ENCODE measurements around the gene VPS39. TPM values are rescaled to one million over a fixed set of nuclear protein-coding genes. Genes with fewer than 3 reads are reported as not detected.

Gene VPS39
- total and polyA plus RNA-seq, 12 donors = 24.9 to 55.0 (median 48.9) TPM

DNA sequence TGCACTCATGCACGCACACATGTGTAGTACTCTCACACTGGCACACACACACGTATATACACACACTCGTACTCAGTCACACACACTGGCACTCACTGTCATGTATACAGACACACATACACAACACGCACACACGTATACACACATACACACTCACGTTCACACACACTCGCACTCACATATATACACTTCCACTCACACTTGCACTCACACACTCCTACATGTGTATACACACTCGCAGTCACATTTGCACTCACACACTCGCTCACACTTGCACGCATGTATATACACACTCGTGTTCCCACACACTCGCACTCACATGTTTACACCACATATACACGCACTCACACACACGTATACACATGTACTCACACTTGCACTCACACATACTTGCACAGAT, 53.1 kb downstream of the VPS39 start:
- Histone ChIP-seq H3K9me3 (no peaks in the 10 kb centered on the region), H3K4me1 (peaks cover 6 to 51% (median 25%) of the 10 kb centered on the region in 9 donors), H3K27ac (no peak overlapping the region), H3K4me3 (no peak overlapping the region), H3K27me3 (no peaks in the 10 kb centered on the region), H3K36me3 (peaks cover 0 to 16% (median 4%) of the 10 kb centered on the region in 9 donors)
- TF ChIP-seq, protein P1, sequence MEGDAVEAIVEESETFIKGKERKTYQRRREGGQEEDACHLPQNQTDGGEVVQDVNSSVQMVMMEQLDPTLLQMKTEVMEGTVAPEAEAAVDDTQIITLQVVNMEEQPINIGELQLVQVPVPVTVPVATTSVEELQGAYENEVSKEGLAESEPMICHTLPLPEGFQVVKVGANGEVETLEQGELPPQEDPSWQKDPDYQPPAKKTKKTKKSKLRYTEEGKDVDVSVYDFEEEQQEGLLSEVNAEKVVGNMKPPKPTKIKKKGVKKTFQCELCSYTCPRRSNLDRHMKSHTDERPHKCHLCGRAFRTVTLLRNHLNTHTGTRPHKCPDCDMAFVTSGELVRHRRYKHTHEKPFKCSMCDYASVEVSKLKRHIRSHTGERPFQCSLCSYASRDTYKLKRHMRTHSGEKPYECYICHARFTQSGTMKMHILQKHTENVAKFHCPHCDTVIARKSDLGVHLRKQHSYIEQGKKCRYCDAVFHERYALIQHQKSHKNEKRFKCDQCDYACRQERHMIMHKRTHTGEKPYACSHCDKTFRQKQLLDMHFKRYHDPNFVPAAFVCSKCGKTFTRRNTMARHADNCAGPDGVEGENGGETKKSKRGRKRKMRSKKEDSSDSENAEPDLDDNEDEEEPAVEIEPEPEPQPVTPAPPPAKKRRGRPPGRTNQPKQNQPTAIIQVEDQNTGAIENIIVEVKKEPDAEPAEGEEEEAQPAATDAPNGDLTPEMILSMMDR (IDR thresholded peaks at IDR 0.05) = no peak
- ATAC-seq (no peak), DNase-seq (no peak)
- intact Hi-C loops (cut with DNase I) = no loop called here
- 96% methylated on average over 14 of the region's 14 CpGs for WGBS, 2 donors

DNA sequence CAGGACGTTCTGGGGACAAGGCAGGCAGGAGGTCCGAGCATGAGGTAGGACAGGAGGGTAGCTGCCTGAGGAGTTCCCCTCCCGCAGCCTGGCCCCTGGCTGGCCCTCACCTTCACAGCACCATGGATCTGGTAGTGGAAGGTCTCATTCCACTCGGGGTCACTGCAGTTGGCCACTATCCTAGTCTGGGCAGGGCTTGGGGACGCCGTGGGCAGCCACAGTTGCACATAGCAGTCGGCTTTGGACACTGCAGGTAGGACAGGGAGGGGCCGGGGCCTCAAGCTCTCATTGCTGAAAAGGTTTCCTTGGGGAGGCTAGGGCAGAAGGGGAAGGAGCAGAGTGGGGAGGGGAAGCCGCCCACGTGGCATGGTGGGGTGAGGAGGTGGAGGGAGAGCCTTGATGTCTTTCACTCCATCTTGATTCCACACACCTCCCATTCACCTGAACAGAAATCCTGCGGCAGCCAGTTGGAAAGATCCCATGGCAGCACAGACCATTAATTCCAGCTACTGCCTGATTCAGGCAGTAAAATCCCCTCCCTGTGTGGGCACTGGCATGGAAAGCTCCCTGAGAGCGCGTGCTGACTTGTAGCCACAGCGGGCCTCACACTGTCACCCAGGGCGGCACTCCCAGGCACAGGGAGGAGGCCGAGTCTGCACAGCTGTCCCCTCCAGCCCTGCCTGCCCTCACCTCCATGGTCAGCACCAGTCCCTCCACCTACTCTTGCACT, 53.7 kb downstream of the VPS39 start:
- ATAC-seq = no peak
- H3K27ac ChIP-seq = no peak overlapping the region
- H3K36me3 ChIP-seq = peaks cover 0 to 10% (median 0%) of the 10 kb centered on the region in 9 donors
- no peak for DNase-seq
- WGBS, 2 donors = 75 to 79% methylated on average over 16 of the region's 16 CpGs
- intact Hi-C loops (cut with DNase I) = no loop called here
- peaks cover 6 to 46% (median 24%) of the 10 kb centered on the region in 9 donors for H3K4me1 ChIP-seq
- H3K27me3 ChIP-seq = no peaks in the 10 kb centered on the region
- H3K4me3 ChIP-seq = no peak overlapping the region
- TF ChIP-seq, protein P1 (IDR thresholded peaks at IDR 0.05) = no peak
- H3K9me3 ChIP-seq = no peaks in the 10 kb centered on the region

DNA sequence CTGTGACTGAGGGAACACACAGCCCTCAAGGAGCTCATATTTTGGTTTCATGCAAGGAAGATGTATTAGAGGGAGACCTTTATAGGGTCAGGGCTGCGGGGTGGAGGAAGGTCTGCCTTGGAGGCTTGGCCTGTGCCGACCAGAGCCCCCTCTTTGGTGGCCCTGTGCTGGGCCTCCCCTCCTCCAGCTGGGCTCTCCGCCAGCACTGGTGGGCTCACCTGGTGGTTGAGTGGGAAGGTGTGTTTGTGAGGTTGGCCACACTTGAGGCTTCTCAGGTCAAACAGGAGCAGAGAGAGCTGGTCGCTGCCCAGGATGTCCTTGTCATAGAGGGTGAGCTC, 54.3 kb downstream of the VPS39 start:
- Histone ChIP-seq H3K4me3 (no peak overlapping the region), H3K4me1 (peaks cover 3 to 42% (median 19%) of the 10 kb centered on the region in 9 donors), H3K36me3 (peaks cover 0 to 4% (median 0%) of the 10 kb centered on the region in 9 donors), H3K9me3 (no peaks in the 10 kb centered on the region), H3K27ac (no peak overlapping the region), H3K27me3 (no peaks in the 10 kb centered on the region)
- no peak for ATAC-seq
- intact Hi-C loops (cut with DNase I) = no loop called here
- no peak for DNase-seq
- TF ChIP-seq, protein P1 (IDR thresholded peaks at IDR 0.05) = no peak
- WGBS, 2 donors = 92 to 94% methylated on average over 4 of the region's 4 CpGs

DNA sequence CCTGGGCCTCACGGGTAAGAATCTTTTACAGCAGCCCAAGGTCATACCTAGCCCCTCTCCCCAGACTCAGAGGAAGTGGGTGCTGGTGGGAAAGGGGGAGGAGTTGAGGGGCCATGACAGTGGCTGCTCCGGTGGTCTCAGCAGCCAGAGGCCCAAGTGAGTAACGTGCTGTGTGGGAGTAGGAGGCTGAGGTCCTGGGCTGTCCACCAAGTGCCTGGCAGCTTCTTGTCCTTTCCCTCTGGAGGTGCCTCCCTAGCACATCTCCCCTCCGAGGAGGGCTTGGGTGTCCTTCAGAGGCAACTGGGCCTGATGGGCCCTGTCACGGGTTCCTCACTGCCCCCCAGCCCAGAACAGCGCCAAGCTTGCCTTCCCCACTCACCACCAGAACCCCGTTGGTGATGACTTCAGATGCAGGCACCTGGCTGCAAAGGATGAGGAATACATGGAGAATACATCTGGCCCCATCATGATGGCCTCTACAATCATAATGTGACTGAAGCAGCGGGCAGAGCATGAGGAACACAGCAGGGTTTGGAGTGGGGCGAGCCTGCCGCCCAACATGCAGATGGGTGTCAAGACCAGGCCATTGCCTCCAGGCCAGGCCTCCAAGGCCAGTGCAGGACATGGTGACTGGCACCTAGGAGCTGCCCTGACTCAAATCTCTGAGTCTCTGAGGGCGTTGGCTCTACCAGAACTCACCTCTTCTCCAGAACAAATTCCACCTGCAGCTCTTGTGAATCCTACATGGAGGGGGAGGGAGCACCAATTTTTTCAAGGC, 55.0 kb downstream of the VPS39 start:
- no peaks in the 10 kb centered on the region for H3K27me3 ChIP-seq
- TF ChIP-seq, protein P1 (IDR thresholded peaks at IDR 0.05) = no peak
- 88 to 93% methylated on average over 11 of the region's 11 CpGs for WGBS, 2 donors
- intact Hi-C loops (cut with DNase I) = no loop called here
- no peak overlapping the region for H3K4me3 ChIP-seq
- peaks cover 3 to 40% (median 13%) of the 10 kb centered on the region in 9 donors for H3K4me1 ChIP-seq
- H3K36me3 ChIP-seq = no peaks in the 10 kb centered on the region
- ATAC-seq = no peak
- H3K27ac ChIP-seq = peak overlapping the region in 7 of 10 donors; percentile 4 to 77 (median 44)
- DNase-seq = no peak
- H3K9me3 ChIP-seq = no peaks in the 10 kb centered on the region

Data from heart right ventricle (tissue), 16 donors.